ENCODE data around the gene KLK11.

The KLK11 gene

GRCh38 chr19:51030631-51031030, 4.2 kb upstream of the KLK11 start:
- H3K4me1 ChIP-seq (ENCODE audit: insufficient read depth, insufficient read length), result peaks cover 9% of the 10 kb centered on the region
- H3K4me3 ChIP-seq (ENCODE audit: insufficient read length, low read depth), result no peak overlapping the region
- no peak for TF ChIP-seq YY1 (IDR thresholded peaks at IDR 0.05; ENCODE audit: insufficient read depth, insufficient read length)
- TF ChIP-seq SUZ12 (IDR thresholded peaks at IDR 0.05; ENCODE audit: extremely low read depth, insufficient read depth, insufficient read length), result no peak
- no peak for TF ChIP-seq ZNF274 (IDR thresholded peaks at IDR 0.05; ENCODE audit: low read depth, low read length)
- no peaks in the 10 kb centered on the region for H3K36me3 ChIP-seq (ENCODE audit: insufficient read depth, insufficient read length, low read length)
- DNase-seq (ENCODE audit: low read depth, low spot score), result no peak
- no peaks in the 10 kb centered on the region for H3K9me3 ChIP-seq (ENCODE audit: insufficient read depth, low read length)
- H3K27me3 ChIP-seq (ENCODE audit: insufficient read depth, insufficient read length), result no peaks in the 10 kb centered on the region
- H3K9ac ChIP-seq (ENCODE audit: insufficient read length, low read depth), result no peak overlapping the region

GRCh38 chr19:51029718-51030117, 3.3 kb upstream of the KLK11 start:
- Histone ChIP-seq H3K9ac (ENCODE audit: insufficient read length, low read depth) (no peak overlapping the region), H3K36me3 (ENCODE audit: insufficient read depth, insufficient read length, low read length) (no peaks in the 10 kb centered on the region), H3K4me1 (ENCODE audit: insufficient read depth, insufficient read length) (peaks cover 12% of the 10 kb centered on the region), H3K27me3 (ENCODE audit: insufficient read depth, insufficient read length) (no peaks in the 10 kb centered on the region), H3K4me3 (ENCODE audit: insufficient read length, low read depth) (no peak overlapping the region), H3K9me3 (ENCODE audit: insufficient read depth, low read length) (no peaks in the 10 kb centered on the region)
- TF ChIP-seq YY1 (IDR thresholded peaks at IDR 0.05; ENCODE audit: insufficient read depth, insufficient read length) (no peak), ZNF274 (IDR thresholded peaks at IDR 0.05; ENCODE audit: low read depth, low read length) (no peak), SUZ12 (IDR thresholded peaks at IDR 0.05; ENCODE audit: extremely low read depth, insufficient read depth, insufficient read length) (no peak)
- DNase-seq (ENCODE audit: low read depth, low spot score), result no peak

- Histone ChIP-seq H3K9me3 (ENCODE audit: insufficient read depth, low read length) (no peaks in the 10 kb centered on the region), H3K9ac (ENCODE audit: insufficient read length, low read depth) (no peak overlapping the region), H3K36me3 (ENCODE audit: insufficient read depth, insufficient read length, low read length) (no peaks in the 10 kb centered on the region), H3K27me3 (ENCODE audit: insufficient read depth, insufficient read length) (no peaks in the 10 kb centered on the region), H3K4me1 (ENCODE audit: insufficient read depth, insufficient read length) (peaks cover 15% of the 10 kb centered on the region), H3K4me3 (ENCODE audit: insufficient read length, low read depth) (no peak overlapping the region)
- TF ChIP-seq ZNF274 (IDR thresholded peaks at IDR 0.05; ENCODE audit: low read depth, low read length) (no peak), SUZ12 (IDR thresholded peaks at IDR 0.05; ENCODE audit: extremely low read depth, insufficient read depth, insufficient read length) (no peak)
- no peak for DNase-seq (ENCODE audit: low read depth, low spot score)
Observed at GRCh38 chr19:51027873-51028272, 1.5 kb upstream of the KLK11 start.

GRCh38 chr19:51027126-51027806, 850 bp upstream of the KLK11 start:
- Histone ChIP-seq H3K9me3 (ENCODE audit: insufficient read depth, low read length) (no peaks in the 10 kb centered on the region), H3K4me3 (ENCODE audit: insufficient read length, low read depth) (no peak overlapping the region), H3K27me3 (ENCODE audit: insufficient read depth, insufficient read length) (no peaks in the 10 kb centered on the region), H3K4me1 (ENCODE audit: insufficient read depth, insufficient read length) (peaks cover 15% of the 10 kb centered on the region), H3K36me3 (ENCODE audit: insufficient read depth, insufficient read length, low read length) (no peaks in the 10 kb centered on the region), H3K9ac (ENCODE audit: insufficient read length, low read depth) (peak overlapping the region; percentile 50)
- TF ChIP-seq ZNF274 (IDR thresholded peaks at IDR 0.05; ENCODE audit: low read depth, low read length) (no peak), SUZ12 (IDR thresholded peaks at IDR 0.05; ENCODE audit: extremely low read depth, insufficient read depth, insufficient read length) (no peak), YY1 (IDR thresholded peaks at IDR 0.05; ENCODE audit: insufficient read depth, insufficient read length) (no peak)
- no peak for DNase-seq (ENCODE audit: low read depth, low spot score)

- no peak for DNase-seq (ENCODE audit: low read depth, low spot score)
- Histone ChIP-seq H3K27me3 (ENCODE audit: insufficient read depth, insufficient read length) (no peaks in the 10 kb centered on the region), H3K4me3 (ENCODE audit: insufficient read length, low read depth) (no peak overlapping the region), H3K9me3 (ENCODE audit: insufficient read depth, low read length) (no peaks in the 10 kb centered on the region), H3K4me1 (ENCODE audit: insufficient read depth, insufficient read length) (peaks cover 15% of the 10 kb centered on the region), H3K9ac (ENCODE audit: insufficient read length, low read depth) (no peak overlapping the region), H3K36me3 (ENCODE audit: insufficient read depth, insufficient read length, low read length) (no peaks in the 10 kb centered on the region)
- TF ChIP-seq ZNF274 (IDR thresholded peaks at IDR 0.05; ENCODE audit: low read depth, low read length) (no peak), YY1 (IDR thresholded peaks at IDR 0.05; ENCODE audit: insufficient read depth, insufficient read length) (no peak), SUZ12 (IDR thresholded peaks at IDR 0.05; ENCODE audit: extremely low read depth, insufficient read depth, insufficient read length) (no peak)
Observed at GRCh38 chr19:51025809-51026553, 435 bp downstream of the KLK11 start.

- Histone ChIP-seq H3K4me3 (ENCODE audit: insufficient read length, low read depth) (no peak overlapping the region), H3K4me1 (ENCODE audit: insufficient read depth, insufficient read length) (peaks cover 15% of the 10 kb centered on the region), H3K27me3 (ENCODE audit: insufficient read depth, insufficient read length) (peaks cover under 1% of the 10 kb centered on the region), H3K9me3 (ENCODE audit: insufficient read depth, low read length) (no peaks in the 10 kb centered on the region), H3K9ac (ENCODE audit: insufficient read length, low read depth) (no peak overlapping the region), H3K36me3 (ENCODE audit: insufficient read depth, insufficient read length, low read length) (no peaks in the 10 kb centered on the region)
- TF ChIP-seq YY1 (IDR thresholded peaks at IDR 0.05; ENCODE audit: insufficient read depth, insufficient read length), result no peak
- TF ChIP-seq ZNF274 (IDR thresholded peaks at IDR 0.05; ENCODE audit: low read depth, low read length), result no peak
- no peak for TF ChIP-seq SUZ12 (IDR thresholded peaks at IDR 0.05; ENCODE audit: extremely low read depth, insufficient read depth, insufficient read length)
- DNase-seq (ENCODE audit: low read depth, low spot score), result no peak
Observed at GRCh38 chr19:51025401-51025800, 1.0 kb downstream of the KLK11 start.

GRCh38 chr19:51024924-51025323, 1.5 kb downstream of the KLK11 start:
- no peak for TF ChIP-seq ZNF274 (IDR thresholded peaks at IDR 0.05; ENCODE audit: low read depth, low read length)
- TF ChIP-seq SUZ12 (IDR thresholded peaks at IDR 0.05; ENCODE audit: extremely low read depth, insufficient read depth, insufficient read length), result no peak
- TF ChIP-seq YY1 (IDR thresholded peaks at IDR 0.05; ENCODE audit: insufficient read depth, insufficient read length), result no peak
- no peak for DNase-seq (ENCODE audit: low read depth, low spot score)
- Histone ChIP-seq H3K4me3 (ENCODE audit: insufficient read length, low read depth) (no peak overlapping the region), H3K27me3 (ENCODE audit: insufficient read depth, insufficient read length) (peaks cover 5% of the 10 kb centered on the region), H3K36me3 (ENCODE audit: insufficient read depth, insufficient read length, low read length) (no peaks in the 10 kb centered on the region), H3K4me1 (ENCODE audit: insufficient read depth, insufficient read length) (peaks cover 15% of the 10 kb centered on the region), H3K9me3 (ENCODE audit: insufficient read depth, low read length) (no peaks in the 10 kb centered on the region), H3K9ac (ENCODE audit: insufficient read length, low read depth) (no peak overlapping the region)
